HG03558 (cell line): ENCODE results near the gene CALN1.
"Not testable (repeated sequence)": the region's sequence is repeated elsewhere in the genome, so short reads cannot be mapped to it uniquely, and the experiment has no call there.

Experiments
- ATAC-seq: cut with Tn5 transposase; IDR thresholded peaks from one replicate; pipeline ENCODE4 v1.9.1; 2021; ENCODE audit warnings: moderate number of reproducible peaks; ENCODE audit not compliant: unreplicated experiment; ENCODE audit errors: extremely low read depth

The CALN1 gene

DNA sequence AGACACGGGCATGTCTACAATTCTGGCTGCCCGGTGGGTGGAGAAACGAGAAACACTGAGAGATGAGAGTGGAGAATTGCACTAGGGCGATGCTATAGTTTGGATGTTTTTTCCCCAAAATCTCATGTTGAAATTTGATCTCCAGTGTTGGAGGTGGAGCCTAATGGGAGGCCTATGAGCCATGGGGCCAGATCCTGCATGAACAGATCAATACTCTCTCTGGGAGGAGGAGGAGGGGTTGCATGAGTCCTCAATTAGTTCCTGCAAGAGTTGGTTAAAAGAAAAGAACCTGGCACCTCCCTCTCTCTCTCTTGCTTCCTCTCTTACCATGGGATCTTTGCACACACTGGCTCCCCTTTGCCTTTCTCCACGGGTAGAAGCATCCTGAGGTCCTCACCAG, 299.1 kb downstream of the CALN1 start:
- no peak for ATAC-seq

DNA sequence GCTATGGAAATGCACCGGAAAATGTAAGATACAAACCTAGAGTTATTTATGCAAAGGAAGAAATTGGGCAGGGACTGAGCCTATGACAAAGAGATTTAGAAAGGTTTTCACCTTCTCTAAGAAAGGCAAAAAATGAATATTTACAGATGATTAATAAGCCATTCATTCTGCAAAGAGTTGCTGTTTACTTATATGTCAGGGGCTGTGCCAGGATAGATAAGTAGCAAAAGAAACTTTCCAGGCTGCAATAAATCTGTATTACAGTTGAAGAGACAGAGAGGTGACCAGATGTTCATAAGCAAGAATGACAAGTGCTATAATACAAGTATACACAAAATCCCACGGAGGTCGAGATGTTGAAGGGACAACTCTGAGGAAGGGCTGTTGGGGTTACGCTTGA, 299.6 kb downstream of the CALN1 start:
- no peak for ATAC-seq

DNA sequence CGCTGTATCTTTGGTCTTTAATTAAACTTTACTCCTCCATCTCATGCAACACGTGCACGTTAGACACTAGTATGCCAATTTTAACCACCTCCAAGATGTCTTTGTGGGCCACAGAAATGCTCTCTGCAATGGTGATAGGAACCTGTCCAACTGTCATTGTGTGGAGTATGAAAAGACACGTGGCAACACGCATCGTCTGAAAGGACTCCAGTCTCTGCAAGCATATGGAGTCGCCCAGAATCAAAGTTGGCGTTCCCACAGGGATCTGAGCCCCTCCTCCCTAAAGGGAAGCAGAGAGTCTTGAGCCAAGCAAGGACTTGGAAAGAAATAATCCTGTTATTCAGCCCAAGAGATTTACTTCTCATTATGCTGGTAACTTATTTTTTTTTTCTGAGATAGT, 301.1 kb downstream of the CALN1 start:
- no peak for ATAC-seq

DNA sequence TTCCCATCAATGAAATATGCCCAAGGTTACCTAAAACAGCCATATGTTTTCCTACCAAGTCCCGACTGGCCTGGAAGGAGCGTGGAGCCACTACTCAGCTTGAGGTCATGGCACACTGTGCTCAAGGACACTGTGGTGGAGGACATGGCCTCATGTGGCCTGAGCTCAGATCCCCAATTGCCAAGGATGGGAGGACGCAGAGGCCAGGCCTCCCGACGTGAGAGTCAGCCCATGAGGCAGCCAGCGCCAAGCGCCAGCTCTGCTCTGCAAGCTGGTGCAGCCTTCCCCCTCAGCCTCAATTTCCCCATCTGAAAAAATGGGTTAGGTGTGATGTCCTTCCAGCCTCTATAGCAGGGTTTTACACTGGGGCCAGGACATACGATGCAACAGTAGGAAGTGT, 302.6 kb downstream of the CALN1 start:
- no peak for ATAC-seq

DNA sequence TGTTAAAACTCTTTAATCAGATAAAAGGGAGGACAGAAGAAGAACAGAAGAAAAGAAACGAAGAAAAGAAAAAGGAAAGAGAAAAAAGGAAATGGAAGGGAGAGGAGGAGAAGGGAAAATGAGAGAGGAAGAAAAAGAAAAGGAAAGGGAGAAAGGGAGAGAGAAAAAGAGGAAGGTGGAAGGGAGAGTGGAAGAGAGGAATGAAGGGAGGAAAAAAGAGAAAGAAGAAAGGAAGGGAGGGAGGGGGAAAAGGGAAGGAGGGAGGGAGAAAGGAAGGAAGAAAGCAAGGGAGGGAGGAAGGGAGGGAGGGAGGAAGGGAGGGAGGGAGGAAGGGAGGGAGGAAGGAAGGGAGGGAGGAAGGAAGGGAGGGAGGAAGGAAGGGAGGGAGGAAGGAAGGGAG, 305.7 kb downstream of the CALN1 start:
- no peak for ATAC-seq

DNA sequence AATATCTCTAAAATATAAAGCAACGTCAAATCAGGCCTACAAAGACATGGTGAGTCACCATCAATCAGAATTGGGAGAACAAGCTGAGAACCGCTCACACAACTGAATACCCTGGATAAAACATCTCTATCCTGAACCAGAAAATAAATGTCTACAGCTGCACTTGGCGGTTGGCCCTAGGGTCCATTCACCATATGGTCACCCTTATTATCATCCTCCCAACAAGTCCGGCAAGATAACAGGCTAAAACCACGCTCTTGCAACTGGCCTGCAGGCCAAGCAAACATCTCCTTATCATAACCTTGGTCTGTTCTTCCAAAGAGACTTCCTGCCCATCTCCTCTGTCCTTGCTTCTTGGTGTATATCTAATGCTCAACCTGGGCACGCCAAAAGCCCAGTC, 310.7 kb downstream of the CALN1 start:
- no peak for ATAC-seq

DNA sequence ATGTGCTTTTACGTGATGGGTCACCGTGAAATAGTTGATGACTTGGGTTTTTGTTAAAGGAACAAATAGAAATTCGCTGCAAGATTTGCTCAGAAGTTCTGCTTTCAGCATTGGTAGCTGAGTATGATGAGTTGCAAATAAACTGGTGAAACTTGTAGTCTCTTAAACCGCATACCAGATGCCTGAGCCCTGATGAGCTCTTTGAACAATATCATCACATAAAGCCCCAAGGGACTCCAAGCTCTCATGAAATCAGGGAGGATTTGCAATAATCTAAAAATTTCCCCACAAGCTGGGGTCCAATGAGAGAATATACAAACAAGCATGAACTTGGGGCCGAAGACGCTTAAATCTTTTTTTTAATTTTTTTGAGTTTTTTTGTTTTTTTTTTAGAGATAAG, 312.4 kb downstream of the CALN1 start:
- ATAC-seq = no peak

DNA sequence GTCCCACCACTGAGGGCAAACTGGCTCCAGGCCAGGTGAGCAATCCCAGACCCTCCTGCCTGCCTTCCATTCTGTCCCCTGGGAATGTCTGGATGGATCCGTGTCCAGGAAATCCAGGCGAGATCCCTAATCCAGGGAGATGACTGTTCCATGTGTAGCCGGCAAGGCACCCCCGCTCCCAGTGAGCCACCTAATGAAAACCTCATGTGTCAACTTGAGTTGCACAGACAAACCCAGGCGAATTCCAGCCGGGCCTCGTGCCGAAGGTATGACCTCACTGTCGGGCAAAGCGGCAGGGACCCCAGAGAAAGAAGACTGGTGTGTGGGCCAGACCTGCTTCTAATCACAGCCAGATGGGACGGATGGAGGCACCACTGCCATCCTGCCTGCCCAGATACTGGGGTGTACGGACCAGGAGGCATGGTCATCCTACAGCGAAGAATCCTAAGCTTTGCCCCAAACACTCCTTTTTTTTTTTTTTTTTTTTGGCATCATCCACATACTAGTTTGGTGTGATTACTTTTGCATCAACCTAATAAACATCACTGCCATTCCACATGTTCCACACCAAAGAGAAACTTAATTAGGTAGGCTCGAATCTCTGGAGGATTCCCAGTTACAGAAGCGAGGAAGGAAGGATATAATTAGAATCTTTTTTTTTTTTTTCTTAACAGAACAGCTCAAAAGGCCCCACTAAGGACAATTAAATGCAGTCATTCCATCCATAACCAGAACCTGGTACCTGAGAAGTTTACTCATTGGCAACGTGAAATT, 313.1 kb downstream of the CALN1 start:
- ATAC-seq = no peak

DNA sequence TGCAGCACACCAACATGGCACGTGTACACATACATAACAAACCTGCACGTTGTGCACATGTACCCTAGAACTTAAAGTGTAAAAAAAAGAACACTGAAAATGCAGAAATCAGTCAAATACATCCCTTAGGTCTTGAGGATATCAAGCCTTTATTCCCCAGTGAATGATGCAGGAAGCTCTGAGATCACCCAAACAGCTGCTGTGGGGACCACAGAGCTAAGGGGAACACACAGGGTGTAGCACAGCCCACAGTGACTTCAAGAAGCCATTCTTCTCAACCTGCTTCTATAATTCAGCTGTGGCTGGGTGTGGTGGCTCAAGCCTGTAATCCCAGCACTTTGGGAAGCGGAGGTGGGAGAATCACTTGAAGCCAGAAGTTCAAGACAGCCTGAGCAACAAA, 314.9 kb downstream of the CALN1 start:
- ATAC-seq = no peak

DNA sequence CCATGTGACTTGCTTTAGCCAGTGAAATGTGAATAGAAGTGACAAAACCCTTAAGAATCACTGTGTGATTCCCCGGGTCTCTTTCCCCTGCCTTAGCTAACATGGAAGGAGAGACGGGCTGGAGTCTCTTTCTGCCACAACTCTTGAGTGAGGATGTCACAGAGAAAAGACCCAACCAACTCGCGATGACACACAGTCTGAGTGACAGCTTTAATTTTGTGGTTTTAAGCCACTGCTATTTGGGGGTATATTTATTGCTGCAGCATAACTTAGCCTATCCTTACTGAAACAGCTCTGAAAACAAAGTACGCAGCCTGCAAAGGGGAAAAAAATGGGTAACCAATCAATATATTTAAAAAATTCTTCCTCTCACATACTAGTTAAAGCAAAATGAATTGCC, 319.4 kb downstream of the CALN1 start:
- ATAC-seq = no peak

DNA sequence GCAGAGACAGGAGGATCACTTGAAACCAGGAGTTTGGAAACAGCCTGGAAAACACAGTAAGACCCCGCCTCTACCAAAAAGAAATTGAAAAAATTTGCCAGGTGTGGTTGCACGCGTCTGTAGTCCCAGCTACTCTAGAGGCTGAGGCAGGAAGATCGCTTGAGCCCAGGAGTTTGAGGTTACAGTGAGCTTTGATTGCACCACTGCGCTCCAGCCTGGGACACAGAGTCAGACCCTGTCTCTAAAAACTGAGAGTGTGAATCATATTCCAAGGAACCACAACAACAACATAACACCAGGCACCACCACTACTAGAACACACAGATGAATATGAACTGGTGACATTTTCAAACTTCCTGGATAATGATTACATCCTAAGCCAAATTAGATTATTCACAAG, 324.2 kb downstream of the CALN1 start:
- no peak for ATAC-seq

DNA sequence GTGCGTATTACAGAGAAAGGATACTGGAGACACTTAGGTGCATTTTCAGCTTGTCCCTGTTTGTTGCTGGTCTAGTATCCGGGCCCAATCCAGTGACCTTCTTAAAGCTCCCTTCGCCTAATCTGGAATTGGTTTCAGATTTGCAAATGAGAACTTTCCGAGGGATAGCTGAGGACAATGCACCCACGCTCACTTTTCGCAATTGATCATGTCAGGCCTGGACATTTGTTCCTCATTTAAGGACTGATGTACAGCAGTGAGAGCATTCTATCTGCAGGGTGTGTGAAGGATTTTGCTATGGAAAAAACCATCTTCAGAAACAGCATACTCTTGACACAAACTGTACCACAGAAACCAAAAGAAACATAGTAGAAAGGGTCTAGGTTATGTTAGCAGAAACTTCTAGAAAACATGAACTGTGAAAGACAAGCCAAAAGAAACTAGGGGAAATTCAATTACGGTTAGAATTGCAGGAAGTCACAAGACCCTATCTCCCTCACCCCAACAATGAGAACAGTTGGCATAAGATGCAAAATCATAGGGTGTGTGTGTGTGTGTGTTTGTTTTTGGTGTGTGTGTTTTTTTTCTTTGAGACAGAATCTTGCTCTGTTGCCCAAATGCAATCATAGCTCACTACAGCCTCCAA, 331.1 kb downstream of the CALN1 start:
- ATAC-seq = no peak

DNA sequence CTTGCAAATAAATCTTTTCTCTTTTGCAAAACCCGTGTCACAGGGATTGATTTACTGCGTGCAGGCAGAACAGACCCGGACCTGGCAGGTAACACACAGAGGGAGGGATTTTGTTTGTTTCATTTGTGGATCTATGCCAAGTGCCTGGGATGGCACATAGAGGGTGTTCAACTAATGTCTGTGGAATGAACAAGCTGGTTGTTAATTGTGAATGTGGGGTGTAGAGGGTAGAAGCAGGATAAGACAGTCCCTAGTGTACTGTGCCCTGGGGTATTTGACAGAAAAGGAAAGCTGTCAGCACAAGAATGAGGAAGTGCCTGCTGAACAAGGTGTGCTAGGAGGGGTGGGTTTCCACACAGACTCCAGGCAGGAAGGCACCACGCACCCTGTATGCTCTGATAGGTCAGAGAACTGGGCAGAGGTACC, 331.8 kb downstream of the CALN1 start:
- no peak for ATAC-seq

DNA sequence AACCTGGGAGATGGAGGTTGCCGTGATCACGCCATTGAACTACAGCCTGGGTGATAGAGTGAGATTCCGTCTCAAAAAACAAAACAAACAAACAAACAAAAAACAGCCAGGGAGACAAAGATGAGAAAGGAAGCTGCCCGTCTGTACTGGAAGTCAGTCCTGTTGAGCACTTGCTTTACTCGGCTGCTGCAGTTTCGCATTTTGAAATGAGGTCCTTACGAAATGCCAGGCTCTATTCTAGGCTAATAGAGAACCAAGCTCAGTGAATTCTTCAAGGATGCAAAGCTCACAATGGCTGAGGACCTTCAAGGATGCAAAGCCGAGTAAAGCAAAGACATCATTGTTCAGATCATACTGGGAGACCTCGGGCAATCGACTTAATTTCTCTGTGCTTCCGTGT, 333.3 kb downstream of the CALN1 start:
- ATAC-seq = no peak

DNA sequence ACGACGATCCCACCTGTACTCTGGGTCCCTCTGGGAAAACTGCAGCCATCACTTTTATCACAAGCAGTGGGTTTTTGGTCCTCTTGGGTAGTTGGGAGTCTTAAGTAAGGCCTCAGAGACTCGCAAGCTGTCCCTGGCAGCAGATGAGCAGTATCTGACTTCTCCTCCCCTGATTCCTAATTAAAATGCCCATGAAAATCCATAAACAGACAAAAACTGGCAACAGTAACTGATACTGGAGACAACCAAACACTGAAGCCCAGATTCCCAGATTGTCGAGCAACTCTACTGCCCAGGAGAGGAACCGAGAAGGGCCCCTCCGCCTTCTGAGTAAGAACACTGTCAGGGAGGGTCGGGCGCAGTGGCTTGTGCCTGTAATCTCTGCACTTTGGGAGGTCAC, 333.8 kb downstream of the CALN1 start:
- ATAC-seq = no peak

DNA sequence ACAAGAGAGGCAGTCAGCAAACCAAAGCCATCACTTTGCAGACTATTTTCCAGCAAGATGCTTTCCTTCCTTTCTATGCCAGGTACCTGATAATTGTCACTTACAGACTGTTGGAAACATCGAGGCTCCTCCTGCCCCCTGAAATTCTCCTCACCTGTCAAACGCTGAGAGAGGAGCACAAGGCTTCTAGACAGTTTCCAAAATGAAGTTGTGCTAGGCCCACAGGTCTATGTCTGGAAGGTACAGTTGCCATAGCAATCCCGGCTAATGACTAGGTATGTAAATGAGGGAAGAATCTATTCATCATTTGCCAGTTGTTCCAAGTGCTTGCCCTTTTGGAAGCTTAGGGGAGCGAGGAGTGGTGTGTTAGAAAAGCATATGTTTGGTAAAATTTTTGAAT, 334.4 kb downstream of the CALN1 start:
- ATAC-seq = no peak

DNA sequence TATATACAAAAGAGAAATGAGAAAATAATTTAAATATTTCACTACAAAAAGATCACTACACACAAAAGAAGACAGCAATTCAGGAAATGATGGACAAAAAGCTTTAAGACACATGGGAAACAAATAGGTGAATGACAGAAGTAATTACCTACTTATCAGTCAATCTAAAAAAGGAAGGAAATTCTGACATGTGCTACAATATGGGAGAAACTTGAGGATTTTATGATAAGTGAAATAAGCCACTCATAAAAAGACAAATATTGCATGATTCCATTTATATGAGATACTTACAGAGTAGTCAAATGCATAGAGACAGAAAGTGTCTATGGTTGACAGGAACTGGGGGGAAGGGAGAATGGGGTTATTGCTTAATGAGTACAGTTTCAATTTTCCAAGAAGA, 339.2 kb downstream of the CALN1 start:
- ATAC-seq = no peak

DNA sequence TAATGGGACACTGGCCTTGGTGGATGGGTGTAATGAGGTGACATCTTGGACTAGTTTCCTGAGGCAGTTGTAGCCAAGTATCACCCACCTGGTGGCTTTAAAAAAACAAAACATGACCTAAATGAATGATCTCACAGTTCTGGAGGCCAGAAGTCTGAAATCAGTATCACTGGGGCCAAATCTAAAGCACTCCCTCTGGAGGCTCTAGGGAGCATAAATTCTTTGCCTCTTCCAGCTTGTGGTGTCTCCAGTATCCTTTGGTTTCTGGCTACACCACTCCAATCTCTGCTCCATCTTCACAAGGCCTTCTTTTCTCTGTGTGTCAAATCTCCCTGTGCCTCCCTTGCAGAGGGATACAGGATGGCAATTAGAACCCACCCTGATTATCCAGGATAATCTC, 342.9 kb downstream of the CALN1 start:
- ATAC-seq = no peak

DNA sequence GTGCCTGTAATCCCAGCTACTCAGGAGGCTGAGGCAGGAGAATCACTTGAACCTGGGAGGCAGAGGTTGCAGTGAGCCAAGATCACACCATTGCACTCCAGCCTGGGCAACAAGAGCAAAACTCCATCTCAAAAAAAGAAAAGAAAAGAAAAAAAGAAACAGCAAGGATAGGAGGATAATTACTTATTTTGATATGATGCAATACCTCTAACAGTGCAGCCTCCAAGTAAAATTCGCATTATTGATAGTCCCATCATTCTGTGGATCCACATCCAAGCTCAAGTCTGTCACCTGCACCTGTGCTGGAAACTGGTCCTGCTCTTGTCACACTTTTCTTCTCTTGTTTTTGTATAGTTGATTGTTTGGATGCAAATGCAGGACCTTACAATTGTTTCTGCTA, 346.4 kb downstream of the CALN1 start:
- not testable (repeated sequence) for ATAC-seq

DNA sequence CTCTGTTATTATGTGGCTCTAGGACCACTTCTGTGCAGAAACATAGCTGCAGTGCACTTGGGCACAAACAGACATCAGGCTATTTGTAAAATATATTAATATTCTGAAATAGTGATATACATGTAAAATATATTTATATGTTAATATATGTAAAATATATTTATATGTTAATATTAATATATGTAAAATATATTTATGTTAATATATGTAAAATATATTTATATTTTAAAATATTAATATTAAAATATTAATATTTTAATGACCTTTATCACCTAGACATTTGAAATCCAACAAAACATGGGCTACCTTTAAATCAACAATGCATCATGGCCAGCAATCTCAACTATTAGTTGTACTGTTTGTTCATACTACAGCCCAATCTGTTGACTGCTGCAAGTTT, 347.2 kb downstream of the CALN1 start:
- no peak for ATAC-seq

DNA sequence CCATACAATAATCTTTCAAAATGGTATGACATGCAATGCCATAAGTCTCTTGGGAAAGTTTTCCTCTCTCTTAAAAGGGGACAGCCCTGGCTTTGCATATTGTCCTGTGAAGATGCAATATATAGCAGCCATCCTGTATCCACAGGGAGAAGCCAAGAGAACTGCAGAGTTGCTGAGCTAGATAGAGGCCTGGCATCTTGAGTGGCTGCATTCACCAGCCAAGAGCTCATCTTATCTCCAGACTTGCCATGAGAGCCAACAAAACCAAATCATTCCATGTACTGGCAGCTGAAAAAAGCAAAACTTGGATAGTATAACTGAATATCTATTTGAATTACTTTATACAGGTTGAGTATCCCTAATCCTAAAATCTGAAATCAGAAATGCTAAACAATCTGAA, 348.8 kb downstream of the CALN1 start:
- ATAC-seq = no peak

DNA sequence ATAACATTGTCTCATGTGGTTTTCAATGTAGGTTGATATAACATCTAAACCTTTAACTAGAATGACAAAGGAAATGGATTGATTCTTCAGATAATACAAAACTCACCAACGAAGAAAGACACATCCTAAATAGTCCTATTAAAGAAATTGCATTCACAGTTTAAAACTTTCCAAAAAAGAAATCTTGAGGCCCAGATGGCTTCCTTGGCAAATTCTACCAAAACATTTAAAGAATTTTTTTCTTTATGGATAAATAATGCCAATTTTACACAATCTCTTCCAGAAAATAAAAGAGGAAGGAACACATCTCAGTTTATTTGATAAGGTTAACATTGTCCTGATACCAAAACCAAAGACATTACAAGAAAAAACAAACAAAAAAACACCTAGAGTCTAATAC, 349.5 kb downstream of the CALN1 start:
- ATAC-seq = no peak
